22Rv1 (cell line): ENCODE results near the gene DEFB125.
"Not testable (repeated sequence)": the region's sequence is repeated elsewhere in the genome, so short reads cannot be mapped to it uniquely, and the experiment has no call there.

Experiments used
- H3K27ac ChIP-seq: fragments of 450-650 bp; 2 replicates; pipeline ENCODE4 v1.5.1; 2017
- ZFX ChIP-seq: fragments of 450-650 bp; IDR thresholded peaks from 2 replicates; pipeline ENCODE4 v1.6.1; 2017; ENCODE audit warnings: antibody characterized with exemption, borderline replicate concordance
- TF ChIP-seq, protein P1 (sequence below): fragments of 450-650 bp; IDR thresholded peaks from 2 replicates; pipeline ENCODE4 v1.5.1; 2017; ENCODE audit warnings: mild to moderate bottlenecking

The DEFB125 gene

DNA sequence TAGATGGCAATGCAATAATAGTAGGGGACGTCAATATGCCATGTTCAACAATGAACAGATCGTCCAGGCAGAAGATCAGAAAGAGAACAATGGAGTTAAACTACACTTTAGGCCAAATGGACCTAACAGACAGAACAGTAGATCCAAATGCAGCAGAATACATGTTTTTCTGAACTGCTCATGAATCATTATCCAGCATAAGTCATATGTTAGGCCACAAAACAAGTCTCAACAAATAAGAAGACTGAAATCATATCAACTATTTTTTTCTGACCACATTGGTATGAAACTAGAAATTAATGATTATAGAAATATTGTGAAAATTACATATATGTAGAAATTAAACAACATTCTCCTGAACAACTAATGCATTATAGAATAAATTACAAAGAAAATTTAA, 10.2 kb upstream of the DEFB125 start:
- TF ChIP-seq, protein P1, sequence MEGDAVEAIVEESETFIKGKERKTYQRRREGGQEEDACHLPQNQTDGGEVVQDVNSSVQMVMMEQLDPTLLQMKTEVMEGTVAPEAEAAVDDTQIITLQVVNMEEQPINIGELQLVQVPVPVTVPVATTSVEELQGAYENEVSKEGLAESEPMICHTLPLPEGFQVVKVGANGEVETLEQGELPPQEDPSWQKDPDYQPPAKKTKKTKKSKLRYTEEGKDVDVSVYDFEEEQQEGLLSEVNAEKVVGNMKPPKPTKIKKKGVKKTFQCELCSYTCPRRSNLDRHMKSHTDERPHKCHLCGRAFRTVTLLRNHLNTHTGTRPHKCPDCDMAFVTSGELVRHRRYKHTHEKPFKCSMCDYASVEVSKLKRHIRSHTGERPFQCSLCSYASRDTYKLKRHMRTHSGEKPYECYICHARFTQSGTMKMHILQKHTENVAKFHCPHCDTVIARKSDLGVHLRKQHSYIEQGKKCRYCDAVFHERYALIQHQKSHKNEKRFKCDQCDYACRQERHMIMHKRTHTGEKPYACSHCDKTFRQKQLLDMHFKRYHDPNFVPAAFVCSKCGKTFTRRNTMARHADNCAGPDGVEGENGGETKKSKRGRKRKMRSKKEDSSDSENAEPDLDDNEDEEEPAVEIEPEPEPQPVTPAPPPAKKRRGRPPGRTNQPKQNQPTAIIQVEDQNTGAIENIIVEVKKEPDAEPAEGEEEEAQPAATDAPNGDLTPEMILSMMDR = no peak
- TF ChIP-seq ZFX = no peak
- H3K27ac ChIP-seq = no peak overlapping the region

- no peak for TF ChIP-seq ZFX
- TF ChIP-seq, protein P1 = no peak
These were observed 9.1 kb upstream of the DEFB125 start for GRCh38 chr20:78338-78737.

GRCh38 chr20:79565-79964, 7.9 kb upstream of the DEFB125 start:
- TF ChIP-seq, protein P1 = no peak
- TF ChIP-seq ZFX = no peak
- H3K27ac ChIP-seq = no peak overlapping the region

More at GRCh38 chr20:78338-78737, 9.1 kb upstream of the DEFB125 start:
- no peak overlapping the region for H3K27ac ChIP-seq

DNA sequence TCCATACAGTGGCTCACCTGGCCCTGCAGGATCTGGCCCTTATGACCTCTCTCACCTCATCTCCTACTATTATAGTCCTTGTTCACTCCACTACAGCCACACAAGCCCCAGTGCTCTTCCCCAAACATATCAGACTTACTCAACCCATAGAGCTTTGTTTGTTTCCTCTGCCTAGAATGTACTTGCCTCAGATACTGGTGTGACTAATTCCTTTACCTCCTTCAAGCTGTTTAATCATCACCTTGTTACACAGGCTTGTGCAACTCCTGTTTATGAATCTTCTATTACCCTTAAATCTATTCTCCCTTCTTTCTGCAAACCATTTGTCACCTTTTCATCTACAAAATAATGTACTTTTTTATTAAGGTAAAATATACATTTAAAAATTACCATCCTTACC, 3.2 kb downstream of the DEFB125 start:
- H3K27ac ChIP-seq = no peak overlapping the region
- no peak for TF ChIP-seq ZFX
- TF ChIP-seq, protein P1 = no peak

GRCh38 chr20:93641-94040, 6.2 kb downstream of the DEFB125 start:
- TF ChIP-seq ZFX = no peak
- TF ChIP-seq, protein P1 = no peak
- no peak overlapping the region for H3K27ac ChIP-seq

DNA sequence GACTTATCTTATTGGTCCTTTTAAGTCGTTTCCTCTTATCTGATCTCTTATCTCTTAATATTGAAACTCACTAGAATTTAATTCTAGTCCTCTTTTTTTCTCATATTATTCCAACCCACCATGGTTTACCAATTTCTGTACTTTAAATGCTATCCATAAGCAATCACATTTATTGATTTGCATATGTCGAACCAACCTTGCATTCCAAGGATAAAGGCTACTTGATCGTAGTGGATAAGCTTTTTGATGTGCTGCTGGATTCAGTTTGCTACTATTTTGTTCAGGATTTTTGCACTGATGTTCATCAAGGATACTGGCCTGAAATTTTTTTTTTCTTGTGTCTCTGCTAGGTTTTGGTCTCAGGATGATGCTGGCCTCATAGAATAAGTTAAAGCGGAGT, 7.7 kb downstream of the DEFB125 start:
- TF ChIP-seq ZFX = no peak
- TF ChIP-seq, protein P1 = no peak

DNA sequence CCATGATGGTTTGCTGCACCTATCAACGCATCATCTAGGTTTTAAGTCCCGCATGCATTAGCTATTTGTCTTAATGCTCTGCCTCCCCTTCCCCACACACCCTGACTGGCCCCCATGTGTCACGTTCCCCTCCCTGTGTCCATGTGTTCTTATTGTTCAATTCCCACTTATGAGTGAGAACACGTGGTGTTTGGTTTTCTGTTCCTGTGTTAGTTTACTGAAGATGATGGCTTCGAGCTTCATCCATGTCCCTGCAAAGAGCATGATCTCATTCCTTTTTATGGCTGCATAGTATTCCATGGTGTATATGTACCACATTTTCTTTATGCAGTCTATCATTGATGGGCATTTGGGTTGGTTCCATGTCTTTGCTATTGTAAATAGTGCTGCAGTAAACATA, 10.2 kb downstream of the DEFB125 start:
- not testable (repeated sequence) for H3K27ac ChIP-seq

More for the DNA sequence above, 7.7 kb downstream of the DEFB125 start:
- no peak overlapping the region for H3K27ac ChIP-seq

GRCh38 chr20:101975-102374, 14.5 kb downstream of the DEFB125 start:
- no peak for TF ChIP-seq ZFX
- TF ChIP-seq, protein P1 = no peak
- H3K27ac ChIP-seq = no peak overlapping the region
